ENCODE results near the gene ZNF512B. TPM values are rescaled to one million over a fixed set of nuclear protein-coding genes. Genes with fewer than 3 reads are reported as not detected.
"Not testable (repeated sequence)": the region's sequence is repeated elsewhere in the genome, so short reads cannot be mapped to it uniquely, and the experiment has no call there.

Gene ZNF512B
- total RNA-seq, 2 donors from 2014 or later, result 11.7 to 14.5 TPM

- no peak for ATAC-seq
- no peak for DNase-seq
- intact Hi-C loops (cut with DNase I), result no loop called here
Observed at GRCh38 chr20:63923651-63924050, 46.1 kb downstream of the ZNF512B start.

GRCh38 chr20:63920226-63920625 lies 49.5 kb downstream of the ZNF512B start:
- intact Hi-C loops (cut with DNase I), result no loop called here
- DNase-seq, result no peak
- no peak for ATAC-seq

GRCh38 chr20:63919130-63919529 lies 50.6 kb downstream of the ZNF512B start:
- DNase-seq (no peak), ATAC-seq (no peak)
- intact Hi-C loops (cut with DNase I), result no loop called here

GRCh38 chr20:63917811-63918210 lies 51.9 kb downstream of the ZNF512B start:
- intact Hi-C loops (cut with DNase I), result no loop called here
- DNase-seq, result no peak
- ATAC-seq, result no peak

- ATAC-seq; DNase-seq; intact Hi-C loops (cut with DNase I): not testable (repeated sequence)
Observed at GRCh38 chr20:63916371-63916939, 53.3 kb downstream of the ZNF512B start.

GRCh38 chr20:63915471-63915870 lies 54.3 kb downstream of the ZNF512B start:
- intact Hi-C loops (cut with DNase I), result no loop called here
- DNase-seq (no peak), ATAC-seq (peak; percentile 70)

- intact Hi-C loops (cut with DNase I), result no loop called here
- ATAC-seq (no peak), DNase-seq (no peak)
Observed at GRCh38 chr20:63913768-63914167, 56.0 kb downstream of the ZNF512B start.

- DNase-seq (no peak), ATAC-seq (peak in 1 of 2 donors; percentile 32)
- intact Hi-C loops (cut with DNase I), result no loop called here
Observed at GRCh38 chr20:63911176-63911575, 58.6 kb downstream of the ZNF512B start.

- no peak for DNase-seq
- peak in 1 of 2 donors; percentile 21 for ATAC-seq
- intact Hi-C loops (cut with DNase I), result loop anchor here (5.0 kb wide), 1 partner anchor 64 kb away; no protein-coding TSS in a partner anchor
Observed at GRCh38 chr20:63908008-63908682, 61.6 kb downstream of the ZNF512B start.

Small RNA genes lying within 50 kb of the gene (microRNA-seq; reads per million reads assigned to microRNA genes)
- 0 reads per million in 2 donors for gene MIR1914
- 0 reads per million in 2 donors for gene MIR647
- 0 reads per million in 2 donors for gene MIR941-1
- gene MIR941-2, result 0 reads per million in 2 donors
- 0 reads per million in 2 donors for gene MIR941-3
- gene MIR941-4, result 0 reads per million in 2 donors
- gene MIR941-5, result 0 reads per million in 2 donors

Other genes with a start within 250 kb of the ZNF512B start
- 1 to 10 TPM; 3.6 to 3.7 TPM for gene LIME1, start 233.3 kb downstream of the ZNF512B start, total RNA-seq
- 10 to 100 TPM; 47.9 to 71.0 TPM for gene SLC2A4RG, start 230.2 kb downstream of the ZNF512B start, total RNA-seq
- 10 to 100 TPM; 12.7 to 17.0 TPM for gene ZBTB46, start 138.7 kb downstream of the ZNF512B start, total RNA-seq
- not detected for gene ABHD16B, start 108.4 kb downstream of the ZNF512B start, total RNA-seq
- gene TPD52L2, start 104.7 kb downstream of the ZNF512B start, total RNA-seq, result 10 to 100 TPM; 67.5 to 68.7 TPM
- 10 to 100 TPM; 41.9 to 53.4 TPM for gene DNAJC5, start 74.8 kb downstream of the ZNF512B start, total RNA-seq
- 10 to 100 TPM; 30.8 to 32.4 TPM for gene UCKL1, start 13.5 kb downstream of the ZNF512B start, total RNA-seq
- gene SAMD10, start 9.7 kb upstream of the ZNF512B start, total RNA-seq, result 1 to 10 TPM; 2.7 to 3.8 TPM
- 10 to 100 TPM; 38.8 to 43.9 TPM for gene PRPF6, start 11.2 kb upstream of the ZNF512B start, total RNA-seq
- gene C20orf204, start 66.3 kb upstream of the ZNF512B start, total RNA-seq, result 1 to 10 TPM in 1 of 2 donors, under 1 TPM in 1; 0.29 to 1.0 TPM
- gene SOX18, start 79.7 kb upstream of the ZNF512B start, total RNA-seq, result 10 to 100 TPM; 39.4 to 83.4 TPM
- gene TCEA2, start 93.3 kb upstream of the ZNF512B start, total RNA-seq, result 10 to 100 TPM; 44.7 to 46.4 TPM
- gene RGS19, start 109.6 kb upstream of the ZNF512B start, total RNA-seq, result 1 to 10 TPM; 9.7 to 10.0 TPM
- gene OPRL1, start 110.2 kb upstream of the ZNF512B start, total RNA-seq, result under 1 TPM; 0.71 to 0.97 TPM
- gene LKAAEAR1, start 114.5 kb upstream of the ZNF512B start, total RNA-seq, result under 1 TPM in 1 of 2 donors, not detected in 1; 0.41 TPM
- not detected for gene NPBWR2, start 137.6 kb upstream of the ZNF512B start, total RNA-seq
- gene MYT1, start 194.5 kb upstream of the ZNF512B start, total RNA-seq, result under 1 TPM; 0.21 to 0.34 TPM

Measured in left cardiac atrium (tissue), 4 donors.